Keratinocyte (primary cell): Measurements from ENCODE around the gene ETFB.

Experiments used
- CTCF ChIP-seq, 3 experiments: IDR thresholded peaks in 1 of 3; conservative IDR thresholded peaks in 1 of 3; optimal IDR thresholded peaks in 1 of 3; 2 replicates in 2 of 3; 3 replicates in 1 of 3; pipeline versions ENCODE3 to v1.5.1; 2011; ENCODE audit warnings: low read length in 3 of 3, mild to moderate bottlenecking in 3 of 3, moderate library complexity in 2 of 3, control low read depth in 1 of 3, inconsistent platforms in 1 of 3; ENCODE audit not compliant: insufficient read depth in 2 of 3; ENCODE audit errors: extremely low read depth in 1 of 3
- EZH2 ChIP-seq: IDR thresholded peaks from one replicate; pipeline ENCODE4 v1.6.1; 2012; ENCODE audit warnings: inconsistent platforms, mild to moderate bottlenecking, low read length, moderate library complexity

GRCh38 chr19:51318687-51319648 is 47.2 kb downstream of the ETFB start:
- TF ChIP-seq EZH2 (no peak), CTCF (optimal IDR thresholded peaks at IDR 0.05 in 1 of 3, IDR thresholded peaks at IDR 0.05 in 1 of 3, conservative IDR thresholded peaks at IDR 0.05 in 1 of 3; ENCODE audit: extremely low read depth in 1 of 3, insufficient read depth in 2 of 3, low read length in 3 of 3) (no peak)
